ENCODE results near the gene PHF12.
"Not testable (repeated sequence)": the region's sequence is repeated elsewhere in the genome, so short reads cannot be mapped to it uniquely, and the experiment has no call there.

The PHF12 gene

DNA sequence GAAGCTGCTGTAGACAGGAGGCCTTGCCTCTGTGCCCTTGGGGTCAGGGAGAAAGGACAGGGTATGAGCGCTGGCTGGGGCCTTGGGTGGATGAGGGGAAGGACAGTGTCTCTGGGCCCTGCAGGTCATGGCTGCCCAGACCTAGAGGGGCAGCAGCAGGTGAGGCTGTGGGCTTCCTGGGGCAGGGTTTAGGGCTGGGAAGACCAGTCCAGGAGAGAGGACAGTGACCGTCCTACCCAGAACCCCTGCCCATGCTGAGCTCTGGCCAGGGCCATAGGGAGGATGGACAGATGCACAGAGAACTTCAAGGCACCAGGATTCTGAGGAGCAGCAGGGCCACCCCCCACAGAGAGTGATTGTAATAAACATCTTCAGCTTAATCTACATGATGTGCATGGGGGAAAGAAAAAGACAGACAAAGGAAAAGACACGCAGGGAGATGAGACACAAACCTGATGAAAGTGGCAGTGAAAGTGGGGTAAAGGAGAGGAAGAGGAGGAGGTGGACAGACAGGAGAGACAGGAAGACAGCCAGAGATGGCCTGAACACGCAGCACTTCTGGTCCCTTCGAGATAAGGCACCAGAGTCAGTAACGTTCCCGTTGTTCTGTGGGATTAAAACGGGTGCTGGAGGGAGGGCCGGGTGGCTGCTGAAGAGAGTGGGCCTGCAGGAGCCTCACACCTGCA, 71.3 kb downstream of the PHF12 start:
- no peak for DNase-seq

DNA sequence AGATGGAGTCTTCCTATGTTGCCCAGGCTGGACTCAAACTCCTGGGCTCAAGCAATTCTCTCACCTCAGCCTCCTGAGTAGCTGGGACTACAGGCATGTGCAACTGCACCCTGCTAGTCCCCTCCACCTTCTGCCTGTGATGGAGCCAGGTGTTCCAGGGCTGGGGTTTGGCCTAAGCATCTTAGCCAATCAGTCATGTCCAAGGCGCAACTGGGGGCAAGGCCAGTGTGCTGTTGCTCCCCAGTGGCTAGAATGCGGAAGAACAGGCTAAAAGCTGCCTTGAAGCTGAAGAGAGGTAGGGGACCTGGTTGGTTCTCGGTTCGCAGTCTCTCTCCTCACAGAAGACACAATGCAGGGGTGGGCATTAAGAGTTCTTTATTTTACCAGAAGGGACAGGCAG, 72.3 kb downstream of the PHF12 start:
- no peak for DNase-seq

DNA sequence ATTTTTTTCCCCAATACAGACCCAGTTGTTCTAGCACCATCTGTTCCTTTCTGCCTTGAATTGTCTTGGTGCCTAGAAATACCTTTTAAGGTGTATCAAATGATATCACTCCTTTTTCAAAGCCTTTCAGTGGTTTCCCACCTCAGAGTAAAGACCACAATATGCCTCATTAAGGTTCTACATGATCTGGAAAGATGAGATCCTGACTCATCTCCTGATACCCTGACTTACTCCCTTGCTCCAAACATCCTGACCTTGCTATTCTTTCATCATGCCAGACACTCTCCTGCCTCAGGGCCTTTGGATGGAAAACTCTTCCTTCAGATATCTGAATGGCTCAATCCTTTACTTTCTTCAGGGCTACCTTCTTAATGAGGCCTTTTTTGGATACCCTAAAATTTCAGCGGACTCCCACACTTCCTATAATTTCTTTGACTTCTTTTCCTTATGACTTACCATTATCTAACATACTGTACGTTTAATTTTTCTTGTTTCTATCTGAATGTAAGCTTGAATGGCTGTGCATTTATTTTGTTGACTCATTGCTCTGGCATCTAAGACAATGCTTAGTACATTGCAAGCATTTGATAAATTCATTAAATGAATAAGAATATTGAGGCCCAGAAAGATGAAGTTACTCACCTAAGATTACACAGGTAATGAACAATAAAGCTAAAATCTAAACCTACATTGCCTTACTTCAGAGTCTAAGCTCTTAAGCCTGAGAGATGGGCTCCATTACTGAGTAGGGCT, 73.0 kb downstream of the PHF12 start:
- no peak for DNase-seq

- DNase-seq = not testable (repeated sequence)
These were observed 74.1 kb downstream of the PHF12 start for GRCh38 chr17:28877150-28877711.

DNA sequence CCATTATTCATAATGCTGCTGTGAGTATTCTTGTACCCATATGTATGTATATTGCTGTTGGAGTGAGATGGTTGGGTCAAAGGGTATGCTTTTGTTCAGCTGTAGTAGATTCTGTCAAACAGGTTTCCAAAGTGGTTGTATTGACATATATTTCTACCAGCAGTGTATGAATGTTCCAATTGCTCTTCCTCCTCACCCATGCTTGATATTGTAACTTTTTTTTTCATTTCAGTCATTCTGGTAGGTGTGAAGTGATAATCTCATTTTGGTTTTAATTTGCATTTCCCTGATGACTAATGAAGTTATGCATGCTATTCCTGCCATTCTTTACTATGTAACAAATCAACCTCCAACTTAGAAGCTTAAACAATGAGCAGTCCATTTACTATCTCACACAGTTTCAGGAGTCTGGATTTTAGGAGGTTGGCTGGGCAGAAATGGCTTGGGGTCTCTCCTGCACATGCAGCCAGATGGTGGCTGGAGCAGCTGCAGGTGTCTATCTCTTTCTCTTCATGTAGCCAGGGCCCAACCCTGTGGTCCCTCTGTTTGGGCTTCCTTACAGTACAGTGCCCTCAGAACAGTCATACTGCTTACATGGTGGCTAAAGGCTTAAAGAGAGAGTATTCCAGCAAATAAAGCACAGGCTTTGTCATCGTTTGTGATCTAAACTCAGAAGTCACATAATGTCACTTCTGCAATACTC, 75.3 kb downstream of the PHF12 start:
- DNase-seq = no peak

- DNase-seq = no peak
These were observed 76.6 kb downstream of the PHF12 start for GRCh38 chr17:28874750-28875149.

DNA sequence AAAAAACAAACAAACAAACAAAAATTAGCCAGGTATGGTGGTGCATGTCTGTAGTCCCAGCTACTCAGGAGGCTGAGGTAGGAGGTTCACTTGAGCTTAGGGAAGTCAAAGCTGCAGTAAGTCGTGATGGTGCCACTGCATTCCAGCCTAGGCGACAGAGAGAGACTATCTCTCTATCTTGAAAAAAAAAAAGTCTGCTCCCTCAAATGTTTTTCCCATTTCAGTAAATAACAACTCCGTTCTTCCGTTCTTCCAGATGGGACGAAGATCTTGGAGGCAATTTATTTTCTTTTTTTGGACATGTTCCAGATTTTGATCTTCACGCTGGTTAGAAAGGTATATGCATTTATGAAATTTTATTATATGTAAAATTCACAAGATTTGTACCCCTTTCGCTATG, 77.5 kb downstream of the PHF12 start:
- no peak for DNase-seq

DNA sequence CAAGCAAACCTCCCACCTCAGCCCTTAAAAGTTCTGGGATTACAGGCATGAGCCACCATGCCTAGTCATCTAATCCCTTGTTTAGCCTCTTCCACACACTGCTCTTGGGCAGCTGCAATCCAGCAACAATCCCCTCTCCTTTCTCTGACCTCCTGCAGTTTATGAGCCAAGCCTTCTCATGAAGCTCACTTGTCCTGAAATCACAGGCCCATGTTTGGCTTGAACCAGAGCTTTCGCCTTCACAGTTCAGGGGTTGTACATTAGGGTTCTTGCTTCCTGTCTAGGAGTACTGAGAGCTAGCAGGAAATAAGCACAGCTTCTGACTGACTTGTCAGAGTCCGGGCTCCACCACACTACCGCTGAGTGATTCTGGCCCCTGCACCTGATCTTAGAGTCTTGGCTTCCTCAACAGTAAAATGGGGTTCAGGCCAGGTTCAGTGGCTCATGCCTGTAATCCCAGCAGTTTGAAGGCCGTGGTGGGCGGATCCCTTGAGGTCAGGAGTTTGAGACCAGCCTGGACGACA, 80.2 kb downstream of the PHF12 start:
- no peak for DNase-seq

GRCh38 chr17:28867276-28867675, 84.0 kb downstream of the PHF12 start:
- DNase-seq = no peak

DNA sequence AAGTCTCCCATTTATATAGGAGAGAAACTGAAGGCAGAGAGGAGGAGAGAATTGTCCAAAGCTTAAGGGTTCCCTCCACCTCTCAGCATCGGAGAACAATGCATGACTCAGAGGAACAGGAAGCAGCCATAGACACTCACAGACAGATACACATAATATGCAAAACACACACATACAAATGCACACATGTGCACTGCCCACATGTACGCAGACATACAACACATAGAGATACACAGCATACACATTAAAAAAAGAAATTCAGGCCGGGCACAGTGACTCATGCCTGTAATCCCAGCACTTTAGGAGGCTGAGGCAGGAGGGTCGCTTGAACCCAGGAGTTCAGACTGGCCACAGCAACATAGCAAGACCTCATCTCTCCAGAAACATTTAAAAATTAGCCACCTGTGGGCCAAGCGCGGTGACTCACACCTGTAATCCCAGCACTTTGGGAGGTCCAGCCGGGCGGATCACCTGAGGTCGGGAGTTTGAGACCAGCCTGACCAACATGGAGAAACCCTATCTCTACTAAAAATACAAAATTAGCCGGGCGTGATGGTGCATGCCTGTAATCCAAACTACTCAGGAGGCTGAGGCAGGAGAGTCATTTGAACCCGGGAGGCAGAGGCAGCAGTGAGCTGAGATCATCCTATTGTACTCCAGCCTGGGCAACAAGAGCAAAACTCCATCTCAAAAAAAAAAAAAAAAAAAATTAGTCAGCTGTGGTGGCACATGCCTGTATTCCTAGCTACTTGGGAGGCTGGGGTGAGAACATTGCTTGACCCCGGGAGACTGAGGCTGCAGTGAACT, 85.2 kb downstream of the PHF12 start:
- no peak for DNase-seq

GRCh38 chr17:28864991-28865849, 86.1 kb downstream of the PHF12 start:
- DNase-seq = no peak

GRCh38 chr17:28863953-28864352, 87.4 kb downstream of the PHF12 start:
- no peak for DNase-seq

DNA sequence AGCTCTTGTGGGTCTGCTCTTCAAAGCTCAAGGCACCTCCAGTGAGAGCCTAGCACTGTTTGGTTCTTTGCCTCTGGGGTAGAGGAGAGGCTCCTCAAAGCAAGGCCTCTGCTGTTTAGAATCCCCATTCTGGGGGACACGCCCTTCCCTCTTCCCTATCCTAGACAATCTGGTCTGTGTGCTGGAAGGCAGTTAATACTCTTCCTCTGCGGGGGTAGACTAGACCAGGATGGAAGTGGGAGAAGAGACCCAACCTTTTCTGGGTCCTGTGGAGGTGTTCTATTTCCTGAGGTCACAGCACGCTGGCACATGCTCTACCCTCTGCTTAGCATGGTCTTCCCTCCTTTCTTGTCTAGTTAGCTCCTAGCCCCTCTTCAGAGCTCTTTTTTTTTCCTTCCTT, 88.8 kb downstream of the PHF12 start:
- DNase-seq = no peak

DNA sequence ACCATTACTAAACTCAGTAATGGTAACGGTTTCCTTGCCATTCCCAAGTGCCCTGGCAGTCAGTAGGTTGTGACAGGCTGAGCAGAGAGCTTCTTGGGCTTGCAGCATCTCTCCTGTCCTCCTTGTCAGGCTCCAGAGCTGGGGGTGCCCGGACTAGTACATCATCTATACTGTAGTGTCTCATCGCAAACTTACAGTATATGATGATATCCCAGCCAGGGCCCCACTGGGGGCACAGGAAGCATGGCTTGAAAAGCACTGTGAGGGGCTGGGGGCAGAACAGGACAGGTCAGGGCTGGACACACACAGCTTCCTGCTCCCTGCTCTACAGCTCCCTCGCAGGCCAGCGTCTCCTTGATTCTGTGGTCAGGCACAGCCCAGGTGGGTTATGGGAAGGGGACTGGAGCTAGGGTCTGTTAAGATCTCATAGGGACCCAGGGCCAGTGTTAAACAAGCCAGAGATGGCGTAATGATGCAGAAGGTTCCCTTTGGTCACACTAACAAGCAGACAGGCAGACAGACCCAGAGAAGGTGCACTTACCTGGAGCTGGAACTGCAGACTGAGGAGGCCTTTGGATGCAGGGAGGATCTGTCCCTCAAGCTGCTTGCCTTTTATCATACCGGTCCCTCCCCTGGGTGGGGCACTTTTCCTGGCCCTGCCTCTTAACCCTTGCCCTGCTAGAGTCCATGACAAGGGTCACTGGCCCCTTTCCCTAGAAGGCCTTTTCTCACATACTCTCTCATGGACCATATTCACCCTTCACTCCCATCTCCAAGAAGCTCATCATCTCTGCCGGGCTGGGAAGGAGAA, 89.7 kb downstream of the PHF12 start:
- DNase-seq = no peak

- no peak for DNase-seq
These were observed 90.9 kb downstream of the PHF12 start for GRCh38 chr17:28860363-28860808.

GRCh38 chr17:28858801-28859355, 92.4 kb downstream of the PHF12 start:
- DNase-seq = no peak

- no peak for DNase-seq
These were observed 93.2 kb downstream of the PHF12 start for GRCh38 chr17:28857905-28858800.

GRCh38 chr17:28856028-28856574, 95.2 kb downstream of the PHF12 start:
- no peak for DNase-seq

DNA sequence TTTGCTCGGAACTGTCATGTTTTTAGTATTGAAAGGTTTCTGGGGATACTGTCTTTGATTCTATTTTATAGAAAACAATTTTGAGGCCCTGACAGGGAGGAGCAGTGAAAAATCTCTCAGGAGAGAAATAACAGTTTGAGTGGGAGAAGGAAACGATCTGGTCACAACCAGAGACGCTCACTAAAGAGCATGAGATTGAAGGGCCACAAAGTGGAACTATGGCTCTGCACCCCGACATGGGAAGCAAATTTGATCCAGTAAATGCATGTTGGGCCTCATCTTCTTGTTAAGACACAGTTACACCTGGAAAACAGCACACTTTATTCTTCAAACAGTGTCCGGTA, 96.0 kb downstream of the PHF12 start:
- no peak for DNase-seq
